Neural progenitor cell (in vitro differentiated cells): ENCODE measurements around the gene IGFLR1. TPM values are rescaled to one million over a fixed set of nuclear protein-coding genes. Genes with fewer than 3 reads are reported as not detected.
A peak's percentile ranks its signal among the peaks of the same experiment; 100 is the strongest.

Experiments
- DNase-seq: peaks from one replicate; pipeline ENCODE4 v3.0.0-alpha.2; 2016; ENCODE audit warnings: low spot score
- H2AFZ ChIP-seq: fragments of 200-600 bp; sonication (generic); replicated peaks from 2 replicates; pipeline ENCODE4 v1.6.1; 2016; ENCODE audit warnings: antibody characterized with exemption
- H3F3A ChIP-seq: fragments of 200-600 bp; sonication (generic); 2 replicates; pipeline ENCODE4 v1.6.1; 2016; ENCODE audit warnings: antibody characterized with exemption, low read depth
- H3K27ac ChIP-seq: fragments of 200-600 bp; sonication (generic); 2 replicates; pipeline ENCODE4 v1.5.1; 2016; ENCODE audit warnings: mild to moderate bottlenecking
- H3K27me3 ChIP-seq: fragments of 200-600 bp; sonication (generic); 2 replicates; pipeline ENCODE4 v1.6.1; 2016; ENCODE audit warnings: mild to moderate bottlenecking, moderate library complexity
- H3K36me3 ChIP-seq: fragments of 200-600 bp; sonication (generic); 2 replicates; pipeline ENCODE4 v1.5.1; 2016
- H3K4me1 ChIP-seq: fragments of 200-600 bp; sonication (generic); 2 replicates; pipeline ENCODE4 v1.6.1; 2016; ENCODE audit warnings: mixed run types
- H3K4me2 ChIP-seq: fragments of 200-600 bp; sonication (generic); 2 replicates; pipeline ENCODE4 v1.6.1; 2016
- H3K4me3 ChIP-seq: fragments of 200-600 bp; sonication (generic); 2 replicates; pipeline ENCODE4 v1.5.1; 2016
- H3K79me2 ChIP-seq: fragments of 200-600 bp; sonication (generic); 2 replicates; pipeline ENCODE4 v1.6.1; 2016; ENCODE audit warnings: low read depth
- H3K9ac ChIP-seq: fragments of 200-600 bp; sonication (generic); 2 replicates; pipeline ENCODE4 v1.6.1; 2016
- H3K9me3 ChIP-seq: fragments of 200-600 bp; sonication (generic); 2 replicates; pipeline ENCODE4 v1.5.1; 2016; ENCODE audit warnings: low read depth
- H4K20me1 ChIP-seq: fragments of 200-600 bp; sonication (generic); 2 replicates; pipeline ENCODE4 v1.6.1; 2016; ENCODE audit warnings: low read depth
- H3K27ac Mint-ChIP-seq: 3 replicates; pipeline ENCODE4 v1.8.0; 2021; ENCODE audit warnings: mixed read lengths
- H3K27me3 Mint-ChIP-seq: 2 replicates; pipeline ENCODE4 v1.8.0; 2022; ENCODE audit warnings: low read depth, mild to moderate bottlenecking, inconsistent platforms, moderate library complexity, mixed read lengths; ENCODE audit not compliant: insufficient read depth
- H3K36me3 Mint-ChIP-seq: 3 replicates; pipeline ENCODE4 v1.8.0; 2021; ENCODE audit warnings: mixed read lengths
- H3K4me1 Mint-ChIP-seq: 3 replicates; pipeline ENCODE4 v1.8.0; 2021; ENCODE audit warnings: mixed read lengths
- H3K4me3 Mint-ChIP-seq: 3 replicates; pipeline ENCODE4 v1.8.0; 2021; ENCODE audit warnings: mild to moderate bottlenecking, moderate library complexity, mixed read lengths
- H3K9me3 Mint-ChIP-seq: 3 replicates; pipeline ENCODE4 v1.8.0; 2020; ENCODE audit warnings: mixed read lengths
- CTCF ChIP-seq: fragments of 200-600 bp; sonication (generic); IDR thresholded peaks from 2 replicates; pipeline ENCODE4 v1.5.1; 2017; ENCODE audit warnings: antibody characterized with exemption, mild to moderate bottlenecking
- EZH2 ChIP-seq: fragments of 200-600 bp; sonication (generic); IDR thresholded peaks from 2 replicates; pipeline ENCODE4 v1.6.1; 2017; ENCODE audit warnings: antibody characterized with exemption, mild to moderate bottlenecking, moderate library complexity
- EZH2phosphoT487 ChIP-seq: fragments of 200-600 bp; sonication (generic); IDR thresholded peaks from 2 replicates; pipeline ENCODE4 v1.6.1; 2017; ENCODE audit warnings: antibody characterized with exemption
- total RNA-seq: library from RNA; depleted of rRNA; stranded (reverse); fragments of >200 nt; gene quantifications from 2 replicates; pipeline ENCODE4 v1.2.3, GENCODE V29; 2015; ENCODE audit warnings: low replicate concordance

The IGFLR1 gene
- total RNA-seq, 1 donor from 2014 or later, result 5.0 TPM

DNA sequence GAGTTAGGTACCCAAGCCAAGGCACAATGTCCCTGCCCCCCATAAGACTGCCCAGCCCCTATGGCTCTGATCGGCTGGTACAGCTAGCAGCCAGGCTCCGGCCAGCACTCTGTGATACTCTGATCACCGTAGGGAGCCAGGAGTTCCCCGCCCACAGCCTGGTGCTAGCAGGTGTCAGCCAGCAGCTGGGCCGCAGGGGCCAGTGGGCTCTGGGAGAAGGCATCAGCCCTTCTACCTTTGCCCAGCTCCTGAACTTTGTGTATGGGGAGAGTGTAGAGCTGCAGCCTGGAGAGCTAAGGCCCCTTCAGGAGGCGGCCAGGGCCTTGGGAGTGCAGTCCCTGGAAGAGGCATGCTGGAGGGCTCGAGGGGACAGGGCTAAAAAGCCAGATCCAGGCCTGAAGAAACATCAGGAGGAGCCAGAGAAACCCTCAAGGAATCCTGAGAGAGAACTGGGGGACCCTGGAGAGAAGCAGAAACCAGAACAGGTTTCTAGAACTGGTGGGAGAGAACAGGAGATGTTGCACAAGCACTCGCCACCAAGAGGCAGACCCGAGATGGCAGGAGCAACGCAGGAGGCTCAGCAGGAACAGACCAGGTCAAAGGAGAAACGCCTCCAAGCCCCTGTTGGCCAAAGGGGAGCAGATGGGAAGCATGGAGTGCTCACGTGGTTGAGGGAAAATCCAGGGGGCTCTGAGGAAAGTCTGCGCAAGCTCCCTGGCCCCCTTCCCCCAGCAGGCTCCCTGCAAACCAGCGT, 27.5 kb downstream of the IGFLR1 start:
- Histone ChIP-seq H3K4me2 (peak overlapping the region; percentile 93), H3K4me3 (no peak overlapping the region), H3K27ac (no peak overlapping the region), H3K9me3 (no peaks in the 10 kb centered on the region), H3K27me3 (peaks cover 8% of the 10 kb centered on the region), H3K9ac (no peak overlapping the region), H3K79me2 (peaks cover 17% of the 10 kb centered on the region), H3K36me3 (no peaks in the 10 kb centered on the region), H4K20me1 (peaks cover 19% of the 10 kb centered on the region), H3F3A (peaks cover 19% of the 10 kb centered on the region), H2AFZ (no peak overlapping the region), H3K4me1 (peaks cover 22% of the 10 kb centered on the region)
- peak; percentile 42 for DNase-seq
- H3K36me3 Mint-ChIP-seq, result peaks cover 4% of the 10 kb centered on the region
- H3K4me3 Mint-ChIP-seq, result peak overlapping the region; percentile 76
- TF ChIP-seq CTCF (no peak), EZH2 (no peak), EZH2phosphoT487 (no peak)
- H3K9me3 Mint-ChIP-seq, result no peaks in the 10 kb centered on the region
- H3K4me1 Mint-ChIP-seq, result peaks cover 46% of the 10 kb centered on the region
- H3K27me3 Mint-ChIP-seq, result peaks cover 11% of the 10 kb centered on the region
- H3K27ac Mint-ChIP-seq, result peak overlapping the region; percentile 32

DNA sequence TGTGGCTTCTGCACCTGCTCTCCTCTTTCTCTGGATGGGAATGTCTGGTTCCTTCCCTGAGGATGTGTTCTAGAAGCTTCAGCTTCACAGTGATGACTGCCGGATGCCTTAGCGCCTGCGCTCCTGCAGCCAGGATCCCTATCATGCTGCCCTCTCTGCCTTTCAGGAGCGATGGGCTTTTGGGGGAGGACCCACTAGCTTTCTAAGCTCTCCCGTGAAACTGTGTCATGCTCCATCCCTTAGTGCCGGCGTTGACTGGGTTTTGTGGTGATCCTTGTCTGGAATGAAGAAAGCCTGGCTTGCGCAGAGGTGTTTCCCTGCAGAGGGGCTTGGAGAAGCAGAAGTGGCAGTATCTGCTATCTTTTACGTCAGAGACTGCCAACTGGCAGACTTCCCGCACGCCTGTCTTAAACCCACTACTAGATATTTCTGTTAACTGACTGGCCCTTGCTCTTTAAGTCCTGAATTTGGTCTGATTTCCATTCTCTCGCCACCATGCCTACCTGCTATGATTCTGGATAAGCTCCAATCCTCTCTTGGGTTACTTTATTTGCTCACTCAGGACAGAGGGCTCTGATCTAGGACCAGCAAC, 28.3 kb downstream of the IGFLR1 start:
- peaks cover 4% of the 10 kb centered on the region for H3K36me3 Mint-ChIP-seq
- peaks cover 18% of the 10 kb centered on the region for H3K4me1 ChIP-seq
- no peak overlapping the region for H3K4me3 ChIP-seq
- H3F3A ChIP-seq, result peaks cover 19% of the 10 kb centered on the region
- no peak overlapping the region for H3K27ac ChIP-seq
- peak overlapping the region; percentile 11 for H3K4me3 Mint-ChIP-seq
- TF ChIP-seq EZH2phosphoT487 (no peak), EZH2 (no peak), CTCF (no peak)
- no peaks in the 10 kb centered on the region for H3K9me3 Mint-ChIP-seq
- H3K9ac ChIP-seq, result no peak overlapping the region
- DNase-seq, result no peak
- no peak overlapping the region for H3K27ac Mint-ChIP-seq
- no peak overlapping the region for H3K4me2 ChIP-seq
- H3K36me3 ChIP-seq, result no peaks in the 10 kb centered on the region
- H3K4me1 Mint-ChIP-seq, result peaks cover 40% of the 10 kb centered on the region
- peaks cover 13% of the 10 kb centered on the region for H3K27me3 Mint-ChIP-seq
- H3K9me3 ChIP-seq, result no peaks in the 10 kb centered on the region
- no peak overlapping the region for H2AFZ ChIP-seq
- peaks cover 9% of the 10 kb centered on the region for H3K79me2 ChIP-seq
- peaks cover 11% of the 10 kb centered on the region for H4K20me1 ChIP-seq
- peaks cover 8% of the 10 kb centered on the region for H3K27me3 ChIP-seq

DNA sequence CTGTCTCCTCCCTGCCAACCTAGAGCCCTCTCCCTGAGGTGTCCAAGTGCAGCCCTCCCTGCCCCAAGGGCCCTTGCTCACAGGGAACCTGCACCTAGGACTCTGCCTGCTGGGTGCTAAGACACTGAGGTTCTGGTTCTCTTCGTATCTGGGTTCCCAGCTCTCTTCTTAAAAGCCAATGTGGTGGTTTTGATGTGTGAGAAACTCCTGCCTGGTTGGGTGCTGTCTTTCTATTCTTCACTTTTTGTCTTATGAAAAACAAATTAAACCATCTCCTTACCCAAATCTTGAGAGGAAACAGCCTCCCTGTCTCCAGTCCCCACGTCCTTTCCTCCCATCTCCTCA, 28.8 kb downstream of the IGFLR1 start:
- Histone ChIP-seq H3K27ac (no peak overlapping the region), H3K79me2 (peaks cover 4% of the 10 kb centered on the region), H3K9ac (no peak overlapping the region), H3K4me3 (no peak overlapping the region), H2AFZ (no peak overlapping the region), H4K20me1 (peaks cover 6% of the 10 kb centered on the region), H3K36me3 (no peaks in the 10 kb centered on the region), H3K4me1 (peaks cover 17% of the 10 kb centered on the region), H3K4me2 (no peak overlapping the region), H3K9me3 (no peaks in the 10 kb centered on the region), H3K27me3 (peaks cover 8% of the 10 kb centered on the region), H3F3A (peaks cover 19% of the 10 kb centered on the region)
- no peak overlapping the region for H3K27ac Mint-ChIP-seq
- H3K9me3 Mint-ChIP-seq, result no peaks in the 10 kb centered on the region
- peak overlapping the region; percentile 33 for H3K4me3 Mint-ChIP-seq
- H3K27me3 Mint-ChIP-seq, result peaks cover 13% of the 10 kb centered on the region
- TF ChIP-seq CTCF (no peak), EZH2phosphoT487 (no peak)
- H3K36me3 Mint-ChIP-seq, result peaks cover 4% of the 10 kb centered on the region
- H3K4me1 Mint-ChIP-seq, result peaks cover 37% of the 10 kb centered on the region
- DNase-seq, result no peak
